Measurements from ENCODE around the gene SRD5A2.
A peak's percentile ranks its signal among the peaks of the same experiment; 100 is the strongest.

The SRD5A2 gene

GRCh38 chr2:31580321-31581117 is at the start of gene SRD5A2:
Gene SRD5A2 (minus strand): TSS chr2:31580938. CDS start chr2:31580900, 38 bp downstream.
- DNase-seq: no peak

GRCh38 chr2:31606509-31606908 is 25.8 kb upstream of the SRD5A2 start:
- DNase-seq: no peak

GRCh38 chr2:31598694-31599093 is 18.0 kb upstream of the SRD5A2 start:
- DNase-seq: no peak

GRCh38 chr2:31586230-31586629 is 5.5 kb upstream of the SRD5A2 start:
- no peak for DNase-seq

GRCh38 chr2:31581124-31581795 is 522 bp upstream of the SRD5A2 start:
- DNase-seq: no peak

GRCh38 chr2:31579996-31580320 is 780 bp downstream of the SRD5A2 start:
- no peak for DNase-seq

- no peak for DNase-seq
Measured at GRCh38 chr2:31578316-31578715, 2.4 kb downstream of the SRD5A2 start.

GRCh38 chr2:31577143-31577542 is 3.6 kb downstream of the SRD5A2 start:
- DNase-seq: no peak

- DNase-seq: no peak
Measured at GRCh38 chr2:31568585-31569201, 12.0 kb downstream of the SRD5A2 start.

- no peak for DNase-seq
Measured at GRCh38 chr2:31567679-31568078, 13.1 kb downstream of the SRD5A2 start.

- DNase-seq: no peak
Measured at GRCh38 chr2:31563273-31563839, 17.4 kb downstream of the SRD5A2 start.

- no peak for DNase-seq
Measured at GRCh38 chr2:31561823-31562222, 18.9 kb downstream of the SRD5A2 start.

GRCh38 chr2:31558401-31559295 is 22.1 kb downstream of the SRD5A2 start:
- DNase-seq: no peak

GRCh38 chr2:31556940-31557339 is 23.8 kb downstream of the SRD5A2 start:
- no peak for DNase-seq

GRCh38 chr2:31555967-31556706 is 24.6 kb downstream of the SRD5A2 start:
- DNase-seq: no peak

- no peak for DNase-seq
Measured at GRCh38 chr2:31553362-31553761, 27.4 kb downstream of the SRD5A2 start.

- DNase-seq: no peak
Measured at GRCh38 chr2:31547485-31547884, 33.3 kb downstream of the SRD5A2 start.

- no peak for DNase-seq
Measured at GRCh38 chr2:31541853-31542252, 38.9 kb downstream of the SRD5A2 start.

- no peak for DNase-seq
Measured at GRCh38 chr2:31539505-31539904, 41.2 kb downstream of the SRD5A2 start.

GRCh38 chr2:31535768-31536167 is 45.0 kb downstream of the SRD5A2 start:
- DNase-seq: no peak

- peak in 1 of 2 experiments; percentile 6 for DNase-seq
Measured at GRCh38 chr2:31534636-31535035, 46.1 kb downstream of the SRD5A2 start.

- no peak for DNase-seq
Measured at GRCh38 chr2:31533036-31533435, 47.7 kb downstream of the SRD5A2 start.

Data from SW 1271 (cell line).